GM06990 (cell line): ENCODE data around the gene MIDN.

ENCODE experiments used
- DNase-seq: peaks from one replicate; pipeline ENCODE4 v3.0.0-alpha.2; 2011; ENCODE audit not compliant: insufficient read length; ENCODE audit errors: extremely low read depth
- H3K27me3 ChIP-seq: replicated peaks from 2 replicates; pipeline ENCODE4 v1.6.0; 2011; ENCODE audit warnings: low read length; ENCODE audit not compliant: control insufficient read depth, insufficient read depth
- H3K36me3 ChIP-seq: 2 replicates; pipeline ENCODE4 v1.5.1; 2011; ENCODE audit warnings: low read length; ENCODE audit not compliant: control insufficient read depth, insufficient read depth
- H3K4me3 ChIP-seq: replicated peaks from 2 replicates; pipeline ENCODE4 v1.5.1; 2011; ENCODE audit warnings: low read depth, mild to moderate bottlenecking, control low read depth, low read length
- CTCF ChIP-seq: IDR thresholded peaks from 2 replicates; pipeline ENCODE4 v1.5.1; 2011; ENCODE audit warnings: low read length, control low read depth, mild to moderate bottlenecking, inconsistent platforms; ENCODE audit not compliant: insufficient read depth, poor library complexity, severe bottlenecking

Gene MIDN

GRCh38 chr19:1280636-1281568, 32.5 kb downstream of the MIDN start:
- no peak for TF ChIP-seq CTCF
- Histone ChIP-seq H3K27me3 (no peaks in the 10 kb centered on the region; the same call in 1 of the 2 replicates), H3K36me3 (peaks cover 3% of the 10 kb centered on the region; the same call in 1 of the 2 replicates), H3K4me3 (no peak overlapping the region)
- no peak for DNase-seq

GRCh38 chr19:1281569-1282287, 33.3 kb downstream of the MIDN start:
- no peak overlapping the region for H3K4me3 ChIP-seq
- H3K27me3 ChIP-seq, result no peaks in the 10 kb centered on the region; the same call in 1 of the 2 replicates
- no peak for DNase-seq
- TF ChIP-seq CTCF, result no peak
- peaks cover 3% of the 10 kb centered on the region; the same call in 1 of the 2 replicates for H3K36me3 ChIP-seq

- no peak for DNase-seq
- Histone ChIP-seq H3K36me3 (peaks cover 3% of the 10 kb centered on the region; the same call in 1 of the 2 replicates), H3K27me3 (no peaks in the 10 kb centered on the region; the same call in 1 of the 2 replicates), H3K4me3 (no peak overlapping the region)
- no peak for TF ChIP-seq CTCF
Observed at GRCh38 chr19:1282588-1283206, 34.3 kb downstream of the MIDN start.

- no peaks in the 10 kb centered on the region; the same call in 1 of the 2 replicates for H3K27me3 ChIP-seq
- TF ChIP-seq CTCF, result no peak
- peaks cover 3% of the 10 kb centered on the region; the same call in 1 of the 2 replicates for H3K36me3 ChIP-seq
- H3K4me3 ChIP-seq, result no peak overlapping the region
- no peak for DNase-seq
Observed at GRCh38 chr19:1283207-1283916, 35.0 kb downstream of the MIDN start.

- no peak for DNase-seq
- Histone ChIP-seq H3K4me3 (no peak overlapping the region), H3K36me3 (peaks cover 2% of the 10 kb centered on the region; the same call in 1 of the 2 replicates), H3K27me3 (no peaks in the 10 kb centered on the region; the same call in 1 of the 2 replicates)
- TF ChIP-seq CTCF, result no peak
Observed at GRCh38 chr19:1283917-1284292, 35.5 kb downstream of the MIDN start.
